K562 (cell line): ENCODE data around the gene GMDS. TPM values are rescaled to one million over a fixed set of nuclear protein-coding genes. Genes with fewer than 3 reads are reported as not detected.

ENCODE experiments used
- ATF2 ChIP-seq: sonication (generic); formaldehyde crosslinking; IDR thresholded peaks from 2 replicates; pipeline ENCODE4 v1.8.1; 2022; ENCODE audit warnings: missing genetic modification reagents
- CREB5 ChIP-seq: fragments of 250-450 bp; sonication (Bioruptor Pico); IDR thresholded peaks from 2 replicates; pipeline ENCODE4 v1.5.0; 2020; ENCODE audit warnings: mild to moderate bottlenecking
- ETS1 ChIP-seq: conservative IDR thresholded peaks from 2 replicates; pipeline ENCODE4 v1.6.1; 2011; ENCODE audit warnings: low read depth, mild to moderate bottlenecking, low read length; ENCODE audit not compliant: control insufficient read depth
- FIP1L1 ChIP-seq: fragments of 200-400 bp; formaldehyde crosslinking; IDR thresholded peaks from 2 replicates; pipeline ENCODE4 v1.6.1; 2018; ENCODE audit warnings: mild to moderate bottlenecking, low read depth, low read length; ENCODE audit not compliant: poor library complexity, severe bottlenecking
- NR3C1 ChIP-seq: sonication (generic); formaldehyde crosslinking; IDR thresholded peaks from 2 replicates; pipeline ENCODE4 v1.8.1; 2022; ENCODE audit warnings: missing genetic modification reagents
- POLR2B ChIP-seq: fragments of 450-650 bp; IDR thresholded peaks from 2 replicates; pipeline ENCODE4 v1.6.1; 2018; ENCODE audit warnings: low read depth; ENCODE audit not compliant: partially characterized antibody
- RAD51 ChIP-seq: fragments of 450-650 bp; IDR thresholded peaks from 2 replicates; pipeline ENCODE4 v1.7.1; 2016; ENCODE audit warnings: low read depth, mild to moderate bottlenecking, borderline replicate concordance
- SETDB1 ChIP-seq: IDR thresholded peaks from one replicate; pipeline ENCODE4 v1.6.1; 2012; ENCODE audit warnings: low read length, control low read depth, inconsistent platforms
- SPI1 ChIP-seq: IDR thresholded peaks from 2 replicates; pipeline ENCODE4 v1.6.1; 2011; ENCODE audit warnings: low read depth, low read length, control low read depth, borderline replicate concordance
- TCF7 ChIP-seq: sonication (generic); IDR thresholded peaks from 2 replicates; pipeline ENCODE4 v1.6.1; 2016; ENCODE audit warnings: antibody characterized with exemption, borderline replicate concordance
- VEZF1 ChIP-seq: fragments of 200-800 bp; sonication (Bioruptor generic); IDR thresholded peaks from 2 replicates; pipeline ENCODE4 v1.6.1; 2017; ENCODE audit warnings: missing genetic modification characterization, missing compliant biosample characterization
- ZNF197 ChIP-seq: fragments of 200-800 bp; sonication (Bioruptor generic); IDR thresholded peaks from 2 replicates; pipeline ENCODE4 v1.6.1; 2016; ENCODE audit warnings: low read depth, missing genetic modification characterization, missing compliant biosample characterization
- ZNF324 ChIP-seq: fragments of 250-450 bp; sonication (Bioruptor Pico); IDR thresholded peaks from 2 replicates; pipeline ENCODE4 v1.4.0; 2020; ENCODE audit warnings: mild to moderate bottlenecking
- polyA plus RNA-seq, 8 experiments: library from polyadenylated mRNA; depleted of rRNA in 4 of 8; stranded (reverse) in 5 of 8; unstranded in 3 of 8; fragments of >200 nt; fragmentation: Nextera tagmentation in 2 of 8; fragmentation: Illumina TruSeq in 1 of 8; extraction: Ambion mirVana in 2 of 8; extraction: Trizol in 1 of 8; gene quantifications; 2 replicates each; pipeline versions ENCODE4 v1.2.1 to v1.2.3, GENCODE V29; 2011 to 2014; ENCODE audit warnings: inconsistent platforms in 1 of 8, missing spikeins in 1 of 8
- total RNA-seq, 7 experiments: library from RNA; depleted of rRNA in 6 of 7; stranded (reverse); fragments of >200 nt in 6 of 7; fragmentation: Illumina TruSeq in 2 of 7; extraction: Trizol in 2 of 7; gene quantifications; 2 replicates each; pipeline versions ENCODE4 v1.2.1 to v1.2.3, GENCODE V29; 2011 to 2021; ENCODE audit warnings: low replicate concordance in 1 of 7

GMDS gene
- total and polyA plus RNA-seq, 9 of the 15 experiments (the other 6 are each of a cell fraction or from before 2014, with no cell fraction given), result 0.48 to 31.8 (median 13.4) TPM

- TF ChIP-seq ATF2 (CRISPR knock-in tag) (no peak), TCF7 (no peak), ETS1 (no peak), ZNF197 (CRISPR knock-in tag) (no peak), VEZF1 (CRISPR knock-in tag) (no peak), FIP1L1 (no peak), NR3C1 (no peak), ZNF324 (CRISPR knock-in tag) (no peak), CREB5 (no peak), POLR2B (no peak), SETDB1 (no peak), SPI1 (no peak), RAD51 (no peak)
Observed at GRCh38 chr6:1854296-1854695, 391.1 kb downstream of the GMDS start (continued).
